Measurements from ENCODE around the gene KNL1. TPM values are rescaled to one million over a fixed set of nuclear protein-coding genes. Genes with fewer than 3 reads are reported as not detected.

Gene KNL1
- total RNA-seq, 1 experiment from 2014 or later: 28.9 TPM

DNA sequence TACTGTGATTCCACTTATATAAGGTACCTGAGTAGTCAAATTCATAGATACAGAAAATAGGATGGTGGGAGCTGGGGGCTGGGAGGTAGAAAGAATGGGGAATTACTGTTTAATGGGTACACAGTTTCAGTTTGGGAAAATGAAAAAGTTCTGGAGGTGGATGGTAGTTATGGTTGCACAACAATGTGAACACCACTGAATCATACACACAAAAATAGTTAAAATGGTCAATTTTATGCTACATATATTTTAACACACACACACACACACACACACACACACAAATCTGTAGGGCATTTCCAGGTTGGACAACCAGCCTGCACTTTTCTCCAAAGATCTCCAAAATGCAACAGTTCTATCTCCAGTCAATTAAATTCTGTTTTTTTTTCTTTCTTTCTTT is 30.6 kb upstream of the KNL1 start:
- POLR2A ChIA-PET: interaction anchor here (0.6 kb wide), 1 partner anchor 39 kb away, joined by 3 read pairs; no protein-coding TSS in a partner anchor
- TF ChIP-seq SIN3A (IDR thresholded peaks at IDR 0.05; ENCODE audit: borderline replicate concordance, insufficient read depth, low read depth, low read length) (no peak), CTCF (IDR thresholded peaks at IDR 0.05) (no peak), TCF7L2 (IDR thresholded peaks at IDR 0.05; ENCODE audit: low read depth, low read length) (no peak), POLR2AphosphoS5 (IDR thresholded peaks at IDR 0.05; ENCODE audit: low read depth, low read length) (no peak)
- TF ChIP-seq, protein P1, sequence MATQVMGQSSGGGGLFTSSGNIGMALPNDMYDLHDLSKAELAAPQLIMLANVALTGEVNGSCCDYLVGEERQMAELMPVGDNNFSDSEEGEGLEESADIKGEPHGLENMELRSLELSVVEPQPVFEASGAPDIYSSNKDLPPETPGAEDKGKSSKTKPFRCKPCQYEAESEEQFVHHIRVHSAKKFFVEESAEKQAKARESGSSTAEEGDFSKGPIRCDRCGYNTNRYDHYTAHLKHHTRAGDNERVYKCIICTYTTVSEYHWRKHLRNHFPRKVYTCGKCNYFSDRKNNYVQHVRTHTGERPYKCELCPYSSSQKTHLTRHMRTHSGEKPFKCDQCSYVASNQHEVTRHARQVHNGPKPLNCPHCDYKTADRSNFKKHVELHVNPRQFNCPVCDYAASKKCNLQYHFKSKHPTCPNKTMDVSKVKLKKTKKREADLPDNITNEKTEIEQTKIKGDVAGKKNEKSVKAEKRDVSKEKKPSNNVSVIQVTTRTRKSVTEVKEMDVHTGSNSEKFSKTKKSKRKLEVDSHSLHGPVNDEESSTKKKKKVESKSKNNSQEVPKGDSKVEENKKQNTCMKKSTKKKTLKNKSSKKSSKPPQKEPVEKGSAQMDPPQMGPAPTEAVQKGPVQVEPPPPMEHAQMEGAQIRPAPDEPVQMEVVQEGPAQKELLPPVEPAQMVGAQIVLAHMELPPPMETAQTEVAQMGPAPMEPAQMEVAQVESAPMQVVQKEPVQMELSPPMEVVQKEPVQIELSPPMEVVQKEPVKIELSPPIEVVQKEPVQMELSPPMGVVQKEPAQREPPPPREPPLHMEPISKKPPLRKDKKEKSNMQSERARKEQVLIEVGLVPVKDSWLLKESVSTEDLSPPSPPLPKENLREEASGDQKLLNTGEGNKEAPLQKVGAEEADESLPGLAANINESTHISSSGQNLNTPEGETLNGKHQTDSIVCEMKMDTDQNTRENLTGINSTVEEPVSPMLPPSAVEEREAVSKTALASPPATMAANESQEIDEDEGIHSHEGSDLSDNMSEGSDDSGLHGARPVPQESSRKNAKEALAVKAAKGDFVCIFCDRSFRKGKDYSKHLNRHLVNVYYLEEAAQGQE (IDR thresholded peaks at IDR 0.05; ENCODE audit: insufficient read depth in 1 of 2, low read depth in 2 of 2, low read length in 1 of 2): no peak
- no TSS peak for BruUV-seq (replicated peaks)

DNA sequence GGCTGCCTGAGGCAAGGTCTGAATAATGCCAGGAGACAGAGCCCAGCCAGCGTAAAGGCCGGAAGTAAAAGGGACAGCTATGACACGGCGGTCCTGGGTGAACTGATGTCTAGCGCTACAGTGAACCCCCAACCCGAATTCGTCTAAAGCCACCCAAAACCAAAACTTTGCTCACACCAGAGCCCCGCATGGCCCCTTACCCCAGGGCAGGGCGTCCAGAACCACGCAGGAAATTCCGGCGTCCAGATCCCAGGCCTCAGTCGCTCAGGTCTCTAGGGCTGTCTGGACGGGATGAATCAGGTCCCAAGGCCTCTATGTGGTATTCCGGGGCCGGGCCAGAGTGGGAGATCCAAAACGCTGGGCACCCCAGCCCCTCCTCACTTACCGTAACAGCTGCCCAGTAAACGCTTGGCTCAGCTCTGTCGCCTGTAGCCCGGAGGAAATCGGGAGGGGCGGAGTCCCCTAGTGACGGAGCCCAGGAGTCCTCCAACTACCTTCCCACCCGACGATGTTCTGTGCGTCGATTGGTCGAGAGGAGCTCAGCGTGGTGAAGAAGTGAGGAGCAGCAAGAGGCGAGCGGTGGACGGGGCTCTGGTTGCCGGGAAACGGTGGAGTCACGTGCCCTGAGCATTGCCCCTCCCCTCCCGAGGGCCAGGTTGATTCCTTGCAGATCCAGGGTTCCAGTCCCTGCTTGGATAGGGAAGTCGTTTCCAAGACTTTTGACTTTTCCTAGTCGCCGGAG is 29.3 kb upstream of the KNL1 start, which contains the start of gene CCDC32:
CCDC32 (minus strand) TSS at position 452 of the 742 bp plus-strand sequence. CDS start 2,027 bp downstream, outside the sequence.
- H3K4me1 ChIP-seq (ENCODE audit: control insufficient read depth, insufficient read depth, low read length): peaks cover 4% of the 10 kb centered on the region; the same call in 1 of the 2 replicates
- intact Hi-C loops (cut with micrococcal nuclease; ENCODE audit: unreplicated experiment): no loop called here
- ATAC-seq (peak; percentile 98), DNase-seq (ENCODE audit: low read depth, low spot score) (peak; percentile 96)
- H3K27ac ChIP-seq (ENCODE audit: low read length): peak within 1 kb of the TSS; percentile 92
- H3K27me3 ChIP-seq (ENCODE audit: control insufficient read depth, insufficient read depth, low read length): no peaks in the 10 kb centered on the region
- CTCF ChIA-PET: interaction anchor here (0.5 to 0.7 kb wide), 2 partner anchors 95 to 115 kb away, joined by 4 read pairs; no protein-coding TSS in a partner anchor
- POLR2A ChIA-PET: interaction anchor here (0.6 to 0.7 kb wide), 2 partner anchors 122 to 148 kb away, joined by 6 to 7 read pairs; no protein-coding TSS in a partner anchor
- H3K9me3 ChIP-seq (ENCODE audit: control insufficient read depth, insufficient read depth, low read depth, low read length): no peaks in the 10 kb centered on the region
- TF ChIP-seq CTCF (IDR thresholded peaks at IDR 0.05): no peak
- TF ChIP-seq POLR2AphosphoS5 (IDR thresholded peaks at IDR 0.05; ENCODE audit: low read depth, low read length): peak; percentile 82
- TF ChIP-seq, protein P1 (IDR thresholded peaks at IDR 0.05; ENCODE audit: insufficient read depth in 1 of 2, low read depth in 2 of 2, low read length in 1 of 2): no peak
- TF ChIP-seq SIN3A (IDR thresholded peaks at IDR 0.05; ENCODE audit: borderline replicate concordance, insufficient read depth, low read depth, low read length): peak; percentile 78; the same call in 1 of the 2 replicates
- no peak; the same call in 1 of the 2 replicates for TF ChIP-seq TCF7L2 (IDR thresholded peaks at IDR 0.05; ENCODE audit: low read depth, low read length)
- H3K36me3 ChIP-seq (ENCODE audit: control insufficient read depth, insufficient read depth, low read length): no peaks in the 10 kb centered on the region; the same call in 1 of the 2 replicates
- peak within 1 kb of the TSS; percentile 78 to 95 for H3K4me3 ChIP-seq (ENCODE audit: low read depth in 2 of 2, low read length in 2 of 2)
- BruUV-seq (replicated peaks): TSS peak; percentile 89
- in situ Hi-C loops (cut with HindIII; ENCODE audit: low pct_unique_long_range_greater_than_20kb, low sequenced_read_pairs): no loop called here

More for the DNA sequence above, 30.6 kb upstream of the KNL1 start:
- Histone ChIP-seq H3K4me3 (ENCODE audit: low read depth in 2 of 2, low read length in 2 of 2) (peak overlapping the region; percentile 78 to 95), H3K27ac (ENCODE audit: low read length) (no peak overlapping the region), H3K36me3 (ENCODE audit: control insufficient read depth, insufficient read depth, low read length) (no peaks in the 10 kb centered on the region), H3K4me1 (ENCODE audit: control insufficient read depth, insufficient read depth, low read length) (peaks cover 3% of the 10 kb centered on the region; the same call in 1 of the 2 replicates), H3K27me3 (ENCODE audit: control insufficient read depth, insufficient read depth, low read length) (no peaks in the 10 kb centered on the region), H3K9me3 (ENCODE audit: control insufficient read depth, insufficient read depth, low read depth, low read length) (no peaks in the 10 kb centered on the region)
- intact Hi-C loops (cut with micrococcal nuclease; ENCODE audit: unreplicated experiment): no loop called here
- ATAC-seq (no peak), DNase-seq (ENCODE audit: low read depth, low spot score) (no peak)
- in situ Hi-C loops (cut with HindIII; ENCODE audit: low pct_unique_long_range_greater_than_20kb, low sequenced_read_pairs): no loop called here
- CTCF ChIA-PET: no interaction called here

Measured in Panc1 (cell line).